Astrocyte of the cerebellum (primary cell): ENCODE results near the gene MAP3K7.

Experiments
- DNase-seq: peaks from one replicate; pipeline ENCODE4 v3.0.0-alpha.2; 2011; ENCODE audit warnings: low read depth
- H3K4me3 ChIP-seq: 2 replicates; pipeline ENCODE4 v1.5.1; 2011; ENCODE audit warnings: mild to moderate bottlenecking, low read depth, low read length, moderate library complexity
- CTCF ChIP-seq: IDR thresholded peaks from 2 replicates; pipeline ENCODE4 v1.5.1; 2012; ENCODE audit warnings: low read length, low read depth, moderate library complexity, mild to moderate bottlenecking; ENCODE audit errors: missing control alignments
- in situ Hi-C: cut with HindIII; loops from 2 replicates; pipeline ENCODE4 v1.10.0; 2017; ENCODE audit warnings: low sequenced_read_pairs

Gene MAP3K7

DNA sequence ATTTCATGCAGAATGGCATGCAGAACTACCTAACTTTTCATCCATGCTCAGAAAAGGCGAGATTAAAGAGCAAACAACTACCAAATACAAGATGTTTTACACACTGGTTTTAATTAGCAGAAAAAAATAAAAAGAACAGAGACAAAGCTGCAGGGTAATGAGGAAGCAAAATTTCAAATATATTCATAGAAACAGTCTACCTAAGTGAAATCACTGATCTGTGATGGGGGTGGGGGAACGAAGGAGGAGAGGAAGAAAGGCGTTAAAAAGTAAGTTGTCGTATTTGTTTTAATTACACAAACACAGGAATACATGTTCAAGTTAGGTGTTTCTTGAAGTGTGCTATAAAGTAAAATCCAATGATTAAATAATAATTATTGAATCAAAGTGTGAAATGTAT is 42.1 kb downstream of the MAP3K7 start:
- DNase-seq = no peak

GRCh38 chr6:90544081-90544480 is 42.8 kb downstream of the MAP3K7 start:
- H3K4me3 ChIP-seq = no peak overlapping the region
- TF ChIP-seq CTCF = no peak
- in situ Hi-C loops = no loop called here
- DNase-seq = no peak

More for the DNA sequence above, 42.1 kb downstream of the MAP3K7 start:
- in situ Hi-C loops = no loop called here
- H3K4me3 ChIP-seq = no peak overlapping the region
- TF ChIP-seq CTCF = no peak

DNA sequence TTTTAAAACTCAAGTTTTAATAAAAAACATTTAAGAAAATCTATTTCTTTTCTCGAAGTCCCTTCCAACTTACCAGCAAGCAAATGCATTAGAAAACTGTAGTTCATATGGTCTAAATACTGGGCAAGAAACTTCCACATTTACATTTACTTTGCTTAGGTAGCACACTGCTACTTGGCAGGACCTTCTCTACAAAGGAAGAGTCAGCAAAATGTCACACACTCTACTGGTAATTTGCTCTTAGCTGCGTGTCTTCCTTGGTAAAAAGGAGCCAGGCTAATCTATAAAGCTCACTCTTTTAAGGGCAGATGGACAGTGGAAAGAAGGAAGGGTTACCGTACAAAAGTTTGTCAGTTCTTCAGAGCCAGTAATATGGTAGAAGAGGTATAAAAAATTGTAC is 45.7 kb downstream of the MAP3K7 start:
- no peak for TF ChIP-seq CTCF
- DNase-seq = no peak
- no peak overlapping the region for H3K4me3 ChIP-seq

GRCh38 chr6:90538278-90539046 is 48.4 kb downstream of the MAP3K7 start:
- TF ChIP-seq CTCF = no peak
- no peak for DNase-seq
- H3K4me3 ChIP-seq = no peak overlapping the region
- in situ Hi-C loops = no loop called here

More for the DNA sequence above, 45.7 kb downstream of the MAP3K7 start:
- in situ Hi-C loops = no loop called here

- no peak for DNase-seq
- in situ Hi-C loops = no loop called here
- no peak overlapping the region for H3K4me3 ChIP-seq
- no peak for TF ChIP-seq CTCF
These were observed 49.1 kb downstream of the MAP3K7 start for GRCh38 chr6:90537723-90538258.

DNA sequence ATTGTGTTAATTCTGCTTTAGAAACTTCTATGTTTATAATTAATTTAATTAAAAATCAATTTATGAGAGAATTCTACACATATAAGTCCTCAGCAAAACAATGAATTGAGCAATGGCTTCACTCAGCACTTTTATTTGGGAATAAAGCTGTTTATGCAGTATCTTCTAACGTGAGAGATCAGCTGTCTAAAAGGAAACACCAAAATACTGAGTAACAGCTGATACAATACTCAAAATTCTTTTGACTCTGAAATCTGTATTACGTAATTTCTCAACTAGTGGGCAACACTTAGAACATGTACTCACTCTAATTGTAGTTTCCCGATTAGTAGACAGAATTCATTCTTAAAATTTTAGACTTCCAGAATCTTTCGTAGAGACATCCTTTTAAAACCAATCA is 49.8 kb downstream of the MAP3K7 start:
- in situ Hi-C loops = no loop called here
- no peak overlapping the region for H3K4me3 ChIP-seq
- TF ChIP-seq CTCF = no peak
- DNase-seq = no peak
